GM21717 (cell line): Measurements from ENCODE around the gene KSR2.

Experiments
- ATAC-seq: cut with Tn5 transposase; IDR thresholded peaks from one replicate; pipeline ENCODE4 v1.9.1; 2021; ENCODE audit warnings: mild to moderate bottlenecking, moderate library complexity; ENCODE audit not compliant: unreplicated experiment

The KSR2 gene

DNA sequence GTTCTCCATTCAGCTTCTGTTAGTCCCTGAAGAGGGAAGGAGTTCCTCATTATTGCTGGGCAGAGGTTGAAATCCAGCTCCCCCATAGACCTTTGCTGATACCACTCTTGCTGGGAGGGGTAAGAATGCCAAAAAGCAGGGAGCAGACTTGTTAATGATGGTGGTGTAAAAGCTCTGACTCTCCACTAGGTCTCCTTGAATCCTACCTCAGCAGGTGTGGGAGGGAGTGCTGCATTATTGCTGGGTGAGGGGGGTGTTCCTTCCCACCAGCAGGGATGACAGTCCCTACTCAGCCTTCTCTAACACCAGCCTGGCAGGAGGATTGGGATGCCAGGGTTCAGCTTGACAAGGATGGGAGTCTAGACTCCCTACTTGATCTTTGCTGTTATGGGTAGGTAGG, 421.6 kb downstream of the KSR2 start:
- no peak for ATAC-seq

DNA sequence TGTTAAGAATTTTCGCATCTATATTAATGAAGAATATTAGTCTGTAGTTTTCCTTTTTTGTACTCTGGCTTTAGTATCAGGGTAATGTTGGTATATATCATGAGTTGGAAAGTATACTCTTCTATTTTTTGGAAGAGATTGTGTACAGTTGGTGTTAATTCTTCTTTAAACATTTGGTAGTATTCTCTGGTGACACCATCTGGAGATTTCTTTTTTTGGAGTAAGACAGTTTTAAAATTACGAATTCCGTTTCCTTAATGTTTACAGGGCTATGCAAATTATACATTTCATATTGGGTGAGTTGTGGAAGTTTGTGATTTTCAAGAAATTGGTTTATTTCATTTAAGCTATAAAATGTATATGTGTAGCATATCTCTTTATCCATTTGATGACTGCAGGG, 423.6 kb downstream of the KSR2 start:
- no peak for ATAC-seq

DNA sequence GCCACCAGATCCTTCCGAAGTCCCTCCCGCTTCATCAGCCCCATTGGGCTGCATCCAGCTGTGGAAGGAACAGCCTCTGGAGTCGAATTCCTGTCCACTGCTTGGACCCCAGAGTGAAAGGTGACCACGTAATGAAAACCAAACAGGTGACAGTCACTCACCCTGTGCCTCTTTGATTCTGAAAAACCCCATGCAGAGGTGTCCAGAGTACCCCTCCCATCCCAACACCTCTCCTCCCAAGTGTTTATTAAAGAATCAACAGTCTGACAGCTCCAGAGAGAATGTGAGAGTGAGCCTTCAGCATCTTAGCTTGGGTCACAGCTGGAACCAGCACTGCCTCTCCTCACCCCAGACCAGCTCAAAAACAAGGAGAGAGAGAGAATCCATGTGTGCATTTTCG, 428.8 kb downstream of the KSR2 start:
- no peak for ATAC-seq

DNA sequence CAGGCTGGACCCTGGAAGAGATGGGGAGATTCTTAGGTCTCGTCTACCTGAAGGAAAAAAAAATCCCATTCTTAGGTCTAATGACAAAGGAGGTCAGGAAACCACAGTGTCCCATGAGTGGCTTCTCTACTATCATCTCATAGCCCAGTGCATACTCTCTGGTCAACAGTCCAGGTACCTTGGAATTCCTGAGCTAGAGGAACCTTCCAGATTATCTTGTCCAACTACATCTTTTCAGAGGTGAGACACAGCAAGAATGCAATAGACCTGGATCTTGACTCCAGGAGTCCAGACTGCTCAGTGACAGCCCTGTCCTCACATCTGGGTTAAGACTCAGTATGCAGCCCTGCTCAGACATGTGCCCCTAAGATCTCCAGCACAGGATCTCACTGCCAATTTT, 429.9 kb downstream of the KSR2 start:
- no peak for ATAC-seq

DNA sequence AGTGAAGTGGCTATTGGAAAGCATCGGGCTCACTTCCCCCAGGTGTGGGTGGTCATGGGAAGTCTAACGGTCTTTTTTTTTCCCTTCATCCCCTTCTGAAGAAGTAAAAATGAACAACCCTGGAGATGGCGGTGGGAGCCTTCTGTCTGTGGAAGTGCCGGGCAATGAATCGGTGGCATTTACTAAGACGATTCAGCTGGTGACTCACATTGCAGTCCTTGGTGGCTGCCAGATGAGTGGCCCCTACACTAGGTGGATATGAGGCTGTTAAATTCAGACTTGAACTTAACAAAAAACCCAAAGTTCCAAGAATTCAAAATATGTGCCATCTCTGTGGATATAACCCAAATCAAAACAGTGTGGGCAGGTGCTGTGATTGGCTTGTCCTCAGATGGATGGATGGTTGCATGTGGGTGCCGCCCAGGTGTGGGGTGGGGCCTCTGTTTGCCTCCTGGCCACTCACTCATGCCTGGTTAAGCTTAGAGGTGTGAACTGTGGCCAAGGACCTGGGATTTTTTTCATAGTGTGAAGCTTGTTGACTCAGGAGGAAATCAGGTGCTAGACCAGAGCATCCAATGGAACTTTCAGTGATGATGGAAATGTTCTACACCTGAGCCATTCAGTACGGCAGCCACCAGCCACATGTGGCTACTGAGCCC, 430.6 kb downstream of the KSR2 start:
- no peak for ATAC-seq

DNA sequence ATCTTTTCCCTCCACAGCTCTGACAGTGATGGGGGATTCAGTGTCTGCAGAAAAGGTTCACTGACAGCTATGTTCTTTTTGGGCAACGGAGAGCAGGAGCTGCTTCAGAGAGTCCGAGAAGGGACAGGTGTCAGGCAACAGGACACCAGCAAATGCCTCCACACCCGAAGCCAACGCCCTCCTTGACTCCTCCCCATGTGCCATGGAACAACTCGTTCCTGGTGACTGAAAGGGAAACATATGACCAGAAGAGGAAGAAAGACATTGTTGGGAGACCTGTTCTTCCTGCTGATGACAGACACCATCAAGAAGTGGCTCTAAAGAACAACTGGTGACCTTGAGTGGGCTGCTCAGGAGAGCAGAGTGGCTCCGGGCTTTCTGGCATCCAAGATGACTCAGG, 435.1 kb downstream of the KSR2 start:
- no peak for ATAC-seq

DNA sequence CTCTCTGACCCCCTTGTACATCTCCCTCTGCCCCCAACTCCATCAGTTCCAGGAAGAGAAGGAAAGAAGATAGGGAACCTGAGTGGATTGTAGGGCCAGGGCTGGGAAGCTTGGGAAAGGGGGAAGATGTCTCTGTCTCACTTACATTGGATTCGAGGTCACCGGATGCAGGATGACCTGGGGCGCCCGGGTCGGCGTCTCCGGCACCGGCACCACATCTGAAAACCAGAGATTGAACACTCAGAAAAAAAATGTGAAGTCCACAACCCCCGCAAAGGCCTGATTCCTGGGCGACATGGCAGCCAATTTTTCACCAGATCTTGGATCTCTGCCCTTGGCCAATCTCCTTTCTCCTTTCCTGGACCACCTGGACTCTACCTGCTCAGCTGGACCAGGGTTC, 438.0 kb downstream of the KSR2 start:
- no peak for ATAC-seq

DNA sequence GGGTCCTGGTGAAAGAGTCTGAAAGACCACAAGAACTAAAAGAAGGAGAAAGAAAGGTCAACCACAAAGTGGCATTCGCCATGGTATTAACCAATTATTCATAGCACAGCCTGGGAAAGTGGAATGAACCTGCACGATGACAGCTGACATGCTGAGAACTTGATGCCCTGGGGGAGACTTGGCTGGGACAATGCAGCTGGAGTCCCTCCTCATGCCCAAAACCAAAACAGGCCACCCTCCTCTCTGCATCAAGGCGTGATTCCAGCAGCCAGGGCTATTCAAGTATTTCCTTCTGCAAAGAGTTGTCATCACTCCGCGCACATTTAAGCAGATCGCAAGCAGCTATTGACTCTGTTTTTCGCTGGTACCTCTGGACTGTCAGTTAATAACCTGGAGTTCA, 440.3 kb downstream of the KSR2 start:
- ATAC-seq, result no peak

DNA sequence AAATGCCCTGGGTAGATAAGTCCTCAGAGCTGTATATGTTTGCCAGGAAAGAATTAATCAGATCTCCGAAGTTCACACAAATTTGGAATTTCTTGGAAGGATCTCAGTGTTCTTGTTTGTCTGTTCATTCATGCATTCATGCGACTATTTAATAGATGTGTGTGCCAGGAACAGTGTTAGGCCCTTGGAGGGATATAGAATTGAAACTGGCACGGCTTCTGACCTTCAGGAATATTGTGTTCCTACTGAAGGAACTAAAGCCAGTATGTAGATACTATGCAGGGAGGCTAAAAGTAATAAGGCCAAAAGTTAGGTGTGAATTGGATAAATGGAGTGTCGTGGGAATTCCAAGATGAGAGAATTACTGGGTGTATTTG, 441.3 kb downstream of the KSR2 start:
- ATAC-seq, result no peak

DNA sequence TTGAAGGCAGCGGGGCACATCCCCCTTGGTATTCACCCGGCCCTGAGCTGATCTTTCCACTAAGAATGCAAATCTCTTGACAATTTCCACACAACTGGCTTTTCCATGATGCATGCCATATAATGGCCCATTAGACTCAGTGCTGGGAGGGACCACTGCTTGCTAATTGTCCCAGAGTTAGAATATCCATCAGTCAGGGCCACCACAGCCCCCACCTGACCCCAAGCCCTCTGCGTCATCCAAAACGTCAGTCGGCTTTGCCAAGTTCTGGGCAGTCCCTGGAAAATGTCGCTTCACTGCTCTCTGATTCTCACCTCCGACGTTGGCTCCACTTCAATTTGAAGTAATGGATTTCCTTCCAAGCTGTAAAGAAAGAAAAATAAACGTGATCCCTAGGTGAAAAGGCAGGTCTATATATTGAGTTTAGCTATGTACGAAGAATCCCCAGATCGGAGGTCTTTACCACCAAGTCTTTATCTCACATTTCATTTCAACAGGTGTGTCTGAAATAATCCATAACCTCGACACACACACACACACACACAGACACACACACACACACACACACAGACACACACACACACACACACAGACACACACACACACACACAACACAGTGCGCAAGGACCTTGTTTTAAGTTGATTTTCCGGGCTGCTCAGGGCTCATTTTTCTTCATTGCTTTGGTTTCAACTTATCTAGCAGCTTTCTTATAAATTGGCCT, 441.9 kb downstream of the KSR2 start:
- ATAC-seq, result no peak

DNA sequence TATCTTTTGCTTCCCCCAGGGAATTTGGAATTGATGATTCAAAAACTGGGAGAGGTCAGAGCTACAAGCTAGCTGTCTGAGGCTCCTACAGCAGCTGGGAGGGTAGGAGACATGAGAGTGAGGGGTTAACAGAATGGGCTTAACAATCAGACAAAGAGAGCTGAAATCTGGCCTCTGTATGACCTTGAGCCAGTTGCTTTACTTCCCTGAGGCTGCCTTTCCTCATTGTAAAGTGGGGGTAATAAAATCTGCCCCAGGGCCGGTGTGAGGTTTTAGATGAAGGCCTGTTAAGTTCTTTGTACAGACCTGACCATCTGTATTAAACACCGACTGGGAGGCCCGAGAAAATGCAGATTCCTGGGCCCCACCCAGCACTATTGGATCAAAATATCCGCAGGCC, 443.0 kb downstream of the KSR2 start:
- ATAC-seq, result no peak

DNA sequence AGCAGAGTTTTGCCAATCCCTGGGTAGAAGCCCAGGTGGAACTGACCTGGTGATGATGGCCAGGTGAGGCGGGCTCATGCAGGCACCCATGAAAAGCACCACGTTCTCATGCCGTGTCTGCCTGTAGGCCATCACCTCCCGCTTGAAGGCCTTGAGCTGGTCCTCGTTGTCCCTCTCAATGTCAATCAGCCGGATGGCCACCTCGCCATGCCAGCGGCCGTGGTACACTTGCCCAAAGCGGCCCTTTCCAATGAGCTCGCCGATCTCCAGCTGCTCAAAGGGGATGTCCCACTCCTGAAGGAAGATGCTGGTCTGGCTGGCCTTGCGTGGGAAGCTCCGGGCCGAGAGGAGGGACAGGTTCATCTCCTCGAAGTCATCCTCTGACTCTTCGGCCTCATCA, 444.0 kb downstream of the KSR2 start:
- no peak for ATAC-seq

DNA sequence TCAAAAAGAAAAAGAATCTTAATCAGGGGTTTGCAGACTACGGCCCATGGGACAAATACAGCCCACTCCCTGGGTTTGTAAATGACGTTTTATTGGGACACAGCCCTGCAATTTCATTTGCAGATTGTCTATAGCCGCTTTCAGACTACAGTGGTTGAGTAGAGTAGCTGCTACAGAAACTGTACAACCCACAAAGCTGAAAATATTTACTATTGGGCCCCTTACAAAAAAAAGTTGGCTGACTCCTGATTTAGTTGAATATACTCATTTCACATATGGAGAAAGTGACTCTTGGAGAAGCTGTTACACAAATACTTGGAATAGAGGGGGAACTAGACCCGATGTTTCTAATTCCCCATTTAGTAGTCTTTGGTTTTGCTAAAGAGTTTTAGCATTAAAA, 444.8 kb downstream of the KSR2 start:
- no peak for ATAC-seq

DNA sequence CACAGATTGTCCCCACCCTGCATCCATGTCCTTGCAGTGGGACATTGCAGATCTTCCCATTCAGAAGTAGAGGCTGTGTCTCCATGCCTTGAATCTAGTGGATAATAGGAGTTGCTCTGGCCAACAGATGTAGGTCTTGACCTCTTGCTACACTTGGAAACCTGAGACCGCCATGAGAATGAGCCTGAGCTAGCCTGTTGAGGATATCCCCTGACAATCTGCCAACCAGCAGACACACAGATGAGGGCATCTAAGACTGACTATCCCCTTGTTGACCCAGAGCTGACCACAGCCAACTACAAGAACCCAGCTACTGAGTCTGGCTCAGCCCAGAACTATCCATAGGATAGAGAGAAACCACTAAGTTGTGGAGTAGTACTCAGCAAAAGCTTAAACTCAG, 446.2 kb downstream of the KSR2 start:
- ATAC-seq, result no peak

DNA sequence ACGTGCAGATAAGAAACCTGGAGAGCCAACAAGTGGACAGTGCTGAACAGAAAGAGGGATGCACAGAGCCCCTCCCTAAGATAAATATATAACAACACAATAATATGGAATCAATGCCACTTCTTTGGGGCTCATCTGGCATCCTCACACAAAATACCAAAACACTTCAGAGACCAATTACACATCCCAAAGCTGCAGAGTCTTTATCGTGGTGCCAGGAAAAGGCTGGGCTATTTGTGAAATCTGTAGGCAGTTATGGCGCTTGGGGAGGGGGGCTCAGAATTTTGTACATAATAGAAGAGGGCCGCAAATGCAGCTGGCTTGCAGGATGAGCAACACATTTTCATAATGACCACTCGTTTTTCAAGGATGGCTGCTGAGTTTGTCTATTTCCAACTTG, 446.9 kb downstream of the KSR2 start:
- ATAC-seq, result no peak

DNA sequence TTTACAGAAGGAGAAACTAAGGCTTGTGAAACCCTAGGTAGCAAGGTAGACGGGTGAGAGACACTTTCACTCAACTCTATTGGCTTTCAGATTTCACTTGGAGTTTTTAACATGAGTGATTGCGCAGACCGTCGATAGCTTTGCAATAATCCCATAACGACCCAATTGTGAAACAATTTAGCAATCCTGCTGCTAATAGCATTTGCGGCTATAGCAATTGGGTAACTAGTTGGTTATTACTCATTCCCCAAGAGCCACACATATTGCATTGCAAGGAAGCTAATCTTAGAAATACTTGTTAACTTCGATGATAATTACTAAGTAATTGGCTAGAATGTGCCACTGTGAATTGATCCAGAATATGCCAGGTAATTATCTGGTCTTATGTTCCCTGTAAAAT, 447.4 kb downstream of the KSR2 start:
- no peak for ATAC-seq

DNA sequence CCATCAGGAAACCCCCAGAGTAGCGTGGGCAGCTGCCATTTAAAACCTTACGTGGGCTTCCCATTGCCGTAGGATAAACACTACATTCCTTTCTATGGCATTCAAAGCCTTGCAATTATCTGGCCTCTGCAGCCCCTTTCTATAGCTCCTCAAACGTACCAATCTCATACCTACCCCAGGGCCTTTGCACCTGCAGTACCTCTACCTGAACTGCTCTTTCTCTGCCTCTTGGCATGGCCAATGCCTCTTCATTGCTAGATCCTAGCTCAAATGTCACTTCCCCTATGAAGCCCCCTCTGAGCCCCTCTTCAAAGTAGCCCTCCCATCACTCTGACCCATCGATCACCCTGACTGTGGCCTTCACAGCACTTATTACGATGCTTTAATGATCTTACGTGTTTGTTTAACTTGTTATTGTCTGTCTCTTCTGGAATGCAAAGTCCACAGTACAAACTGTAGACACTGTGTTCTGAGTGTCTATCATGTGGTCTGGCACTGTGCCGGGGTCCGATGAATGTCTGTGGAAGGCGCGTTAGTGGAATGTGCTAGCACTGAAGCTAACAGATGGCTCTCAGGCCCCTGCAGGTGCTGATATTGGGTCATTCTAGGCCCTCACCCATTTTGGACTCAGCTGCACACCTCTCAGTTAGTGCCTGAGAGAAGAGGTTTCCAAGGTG, 450.1 kb downstream of the KSR2 start:
- no peak for ATAC-seq

DNA sequence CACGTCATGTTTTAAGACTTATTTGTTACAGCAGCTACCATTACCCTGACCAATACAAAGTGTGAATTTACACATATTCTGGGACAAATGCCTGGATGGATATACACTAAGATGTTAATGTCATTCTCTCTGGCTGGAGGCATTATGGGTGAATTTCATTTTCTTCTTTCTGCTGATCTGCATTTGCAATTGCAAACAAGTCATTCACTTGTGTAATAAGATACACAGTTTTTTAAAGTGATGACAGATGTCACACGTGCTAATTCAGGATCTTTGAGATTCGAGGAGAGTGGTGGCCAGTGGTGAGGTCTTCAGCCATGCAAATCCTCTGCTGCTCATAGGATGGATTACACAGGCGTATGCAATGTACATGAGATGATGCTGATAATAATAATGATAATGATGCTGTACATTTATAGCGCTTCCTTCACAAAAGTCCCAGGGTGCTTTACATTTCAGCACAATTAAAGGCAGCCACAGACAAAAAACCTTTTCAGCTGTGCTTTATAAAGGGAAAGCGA, 451.5 kb downstream of the KSR2 start:
- no peak for ATAC-seq

DNA sequence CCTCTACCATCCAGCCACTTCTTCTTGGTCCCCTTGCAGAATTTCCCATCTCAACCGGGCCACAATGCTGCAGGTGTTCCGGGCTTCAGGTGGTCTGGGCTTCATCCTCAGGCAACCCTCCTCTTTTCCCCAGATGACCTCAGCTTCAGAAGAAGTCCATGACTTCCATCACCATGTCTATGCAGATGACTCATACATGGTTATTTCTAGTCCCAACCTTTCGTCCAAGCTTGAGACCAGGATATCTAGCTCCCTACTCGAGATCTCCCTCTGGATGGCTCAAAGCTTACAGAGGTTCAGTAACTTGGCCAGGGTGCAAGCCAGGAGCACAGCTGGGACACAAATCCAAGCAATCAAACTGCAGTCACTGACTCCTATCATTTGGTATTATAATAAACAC, 452.8 kb downstream of the KSR2 start:
- ATAC-seq, result no peak

DNA sequence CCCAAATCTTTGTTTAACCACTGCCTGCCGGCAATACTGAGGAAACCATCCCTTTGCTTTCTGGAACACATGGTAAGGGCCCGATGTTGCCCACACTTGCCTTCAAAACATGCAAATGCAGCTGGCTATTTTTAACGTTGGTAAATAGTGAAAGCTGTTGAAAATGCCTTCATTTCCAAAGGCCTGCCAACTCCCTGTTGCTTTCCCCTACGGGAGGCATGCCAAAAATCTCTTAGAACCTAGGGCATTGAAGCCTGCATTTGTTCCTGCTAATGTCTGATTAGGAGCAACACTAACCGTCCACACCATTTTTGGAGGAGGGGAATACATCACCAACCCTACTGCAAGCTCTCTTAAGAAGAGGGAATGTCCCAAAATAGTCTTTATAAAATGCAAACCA, 454.8 kb downstream of the KSR2 start:
- ATAC-seq, result no peak

DNA sequence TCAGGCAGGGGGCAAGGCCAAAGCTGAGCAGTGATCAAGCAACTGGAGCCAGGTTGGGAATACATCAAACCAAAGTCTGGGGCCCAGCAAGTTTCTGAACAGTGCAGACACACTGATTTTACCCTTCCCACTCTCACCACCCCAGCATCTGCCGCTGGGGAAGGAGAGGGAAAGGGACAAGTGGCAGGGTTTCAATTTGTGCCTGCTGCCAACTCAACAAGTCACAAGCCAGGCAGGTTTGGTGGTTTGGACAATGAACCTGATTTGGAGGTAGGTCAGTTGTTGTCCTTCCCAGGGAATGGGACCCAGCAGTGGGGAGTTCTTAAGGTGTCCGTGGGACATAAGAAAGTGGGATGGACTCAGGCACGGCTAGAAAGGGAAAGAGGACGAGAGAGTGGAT, 455.4 kb downstream of the KSR2 start:
- ATAC-seq, result no peak

DNA sequence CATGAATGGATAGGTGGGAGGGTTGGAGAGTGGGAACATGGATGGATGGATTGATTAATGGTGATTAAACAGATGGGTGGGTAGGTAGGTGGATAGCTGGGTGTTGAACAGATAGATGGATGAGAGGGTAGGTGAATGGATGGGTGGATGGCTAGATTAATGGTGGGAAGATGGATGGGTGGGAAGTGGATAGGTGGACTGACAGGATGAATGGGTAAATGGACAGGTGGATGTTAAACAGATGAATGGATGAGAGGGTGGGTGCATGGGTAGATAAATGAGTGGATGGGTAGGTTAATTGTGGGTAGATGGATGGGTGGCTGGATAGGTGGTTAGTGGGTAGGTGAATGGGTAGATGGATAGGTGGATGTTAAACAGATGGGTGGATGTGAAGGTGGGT, 460.3 kb downstream of the KSR2 start:
- no peak for ATAC-seq
